OCI-LY3 (cell line): ENCODE measurements around the gene LARGE1.

Experiments used
- H2AFZ ChIP-seq: fragments of 200-600, 300-600 bp; shearing (Covaris generic); 2 replicates; pipeline ENCODE4 v1.6.0; 2014; ENCODE audit warnings: antibody characterized with exemption, low read depth, low read length
- H3K27ac ChIP-seq: fragments of 200-600, 300-600 bp; sonication (generic); 2 replicates; pipeline ENCODE4 v1.5.1; 2014; ENCODE audit warnings: mild to moderate bottlenecking, low read length, moderate library complexity, mixed read lengths
- H3K27me3 ChIP-seq: fragments of 200-600, 300-600 bp; sonication (generic); 2 replicates; pipeline ENCODE4 v1.6.1; 2014; ENCODE audit warnings: low read depth, low read length, mixed read lengths
- H3K36me3 ChIP-seq: fragments of 200-600, 300-600 bp; sonication (generic); replicated peaks from 2 replicates; pipeline ENCODE3; 2014; ENCODE audit warnings: low read depth, low read length, mixed read lengths
- H3K4me1 ChIP-seq: fragments of 300-600, 200-600 bp; sonication (generic); 2 replicates; pipeline ENCODE4 v1.6.1; 2014; ENCODE audit warnings: low read length, mixed read lengths
- H3K4me2 ChIP-seq: fragments of 200-600, 300-600 bp; sonication (generic); 2 replicates; pipeline ENCODE4 v1.6.1; 2014; ENCODE audit warnings: low read length, mixed read lengths
- H3K4me3 ChIP-seq: fragments of 300-600, 200-600 bp; sonication (generic); 2 replicates; pipeline ENCODE4 v1.5.1; 2014; ENCODE audit warnings: antibody characterized with exemption, mild to moderate bottlenecking, low read length, moderate library complexity
- H3K79me2 ChIP-seq: fragments of 300-600, 200-600 bp; shearing (Covaris generic); 2 replicates; pipeline ENCODE4 v1.6.1; 2014; ENCODE audit warnings: mild to moderate bottlenecking, low read length, mixed read lengths
- H3K9ac ChIP-seq: fragments of 300-600, 200-600 bp; shearing (Covaris generic); 2 replicates; pipeline ENCODE4 v1.6.0; 2014; ENCODE audit warnings: mild to moderate bottlenecking, low read length, moderate library complexity
- H3K9me3 ChIP-seq: fragments of 200-600, 300-600 bp; shearing (Covaris generic); 2 replicates; pipeline ENCODE4 v1.6.1; 2014; ENCODE audit warnings: low read length, mixed read lengths; ENCODE audit not compliant: insufficient read depth
- H4K20me1 ChIP-seq: fragments of 200-600, 300-600 bp; sonication (generic); 2 replicates; pipeline ENCODE4 v1.6.1; 2016; ENCODE audit warnings: low read length, mixed read lengths; ENCODE audit not compliant: insufficient read depth
- CTCF ChIP-seq: fragments of 200-600, 300-600 bp; sonication (generic); IDR thresholded peaks from 2 replicates; pipeline ENCODE4 v1.5.1; 2014; ENCODE audit warnings: antibody characterized with exemption, low read length, low read depth
- EZH2phosphoT487 ChIP-seq: fragments of 200-600 bp; shearing (Covaris generic); IDR thresholded peaks from 2 replicates; pipeline ENCODE4 v1.6.1; 2018; ENCODE audit warnings: antibody characterized with exemption, mixed run types, low read depth

Gene LARGE1

GRCh38 chr22:33851821-33852384, 68.4 kb downstream of the LARGE1 start:
- Histone ChIP-seq H3K27ac (no peak overlapping the region), H3K9me3 (no peaks in the 10 kb centered on the region), H3K36me3 (no peaks in the 10 kb centered on the region), H2AFZ (no peak overlapping the region), H3K4me2 (no peak overlapping the region), H4K20me1 (peaks cover 13% of the 10 kb centered on the region; the same call in 1 of the 2 replicates), H3K79me2 (peaks cover 53% of the 10 kb centered on the region), H3K9ac (no peak overlapping the region), H3K27me3 (no peaks in the 10 kb centered on the region), H3K4me1 (peaks cover 26% of the 10 kb centered on the region), H3K4me3 (no peak overlapping the region)
- TF ChIP-seq CTCF: no peak
- no peak for TF ChIP-seq EZH2phosphoT487

DNA sequence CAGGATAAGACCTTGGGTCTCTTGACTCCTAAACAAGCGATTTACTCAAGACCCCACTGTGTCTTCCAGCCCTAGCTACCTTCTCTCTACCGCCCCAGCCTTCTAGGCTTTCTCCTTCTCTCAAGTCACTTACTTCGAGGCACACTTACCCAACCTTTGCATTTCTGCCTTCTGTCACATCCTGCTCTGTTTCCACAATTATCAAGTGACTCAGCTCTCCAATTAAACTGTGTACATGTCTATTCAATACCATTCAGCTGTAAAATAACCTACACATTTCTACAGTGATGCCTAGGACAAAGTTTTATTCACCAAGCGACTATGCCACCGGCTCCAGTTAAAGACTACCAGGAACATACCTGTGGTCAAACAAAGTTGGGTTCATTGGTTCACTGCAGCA, 69.0 kb downstream of the LARGE1 start:
- H3K4me2 ChIP-seq: no peak overlapping the region
- H3K36me3 ChIP-seq: no peaks in the 10 kb centered on the region
- H3K4me1 ChIP-seq: peaks cover 26% of the 10 kb centered on the region
- no peak overlapping the region for H3K4me3 ChIP-seq
- H3K79me2 ChIP-seq: peaks cover 53% of the 10 kb centered on the region
- no peaks in the 10 kb centered on the region for H3K9me3 ChIP-seq
- no peak overlapping the region for H3K27ac ChIP-seq
- H2AFZ ChIP-seq: no peak overlapping the region
- TF ChIP-seq EZH2phosphoT487: no peak
- TF ChIP-seq CTCF: no peak
- no peaks in the 10 kb centered on the region for H3K27me3 ChIP-seq
- H3K9ac ChIP-seq: no peak overlapping the region
- peaks cover 13% of the 10 kb centered on the region; the same call in 1 of the 2 replicates for H4K20me1 ChIP-seq

- H3K4me3 ChIP-seq: no peak overlapping the region
- no peaks in the 10 kb centered on the region for H3K9me3 ChIP-seq
- peaks cover 50% of the 10 kb centered on the region for H3K79me2 ChIP-seq
- no peak overlapping the region for H2AFZ ChIP-seq
- H3K4me2 ChIP-seq: no peak overlapping the region
- TF ChIP-seq EZH2phosphoT487 (no peak), CTCF (no peak)
- no peak overlapping the region for H3K27ac ChIP-seq
- no peaks in the 10 kb centered on the region for H3K36me3 ChIP-seq
- H3K9ac ChIP-seq: no peak overlapping the region
- no peaks in the 10 kb centered on the region for H3K27me3 ChIP-seq
- peaks cover 13% of the 10 kb centered on the region; the same call in 1 of the 2 replicates for H4K20me1 ChIP-seq
- H3K4me1 ChIP-seq: peaks cover 26% of the 10 kb centered on the region
Observed at GRCh38 chr22:33850724-33851123, 69.6 kb downstream of the LARGE1 start.

- H3K9me3 ChIP-seq: no peaks in the 10 kb centered on the region
- peaks cover 45% of the 10 kb centered on the region for H3K79me2 ChIP-seq
- no peaks in the 10 kb centered on the region for H3K36me3 ChIP-seq
- H4K20me1 ChIP-seq: peaks cover 13% of the 10 kb centered on the region; the same call in 1 of the 2 replicates
- peaks cover 26% of the 10 kb centered on the region for H3K4me1 ChIP-seq
- TF ChIP-seq EZH2phosphoT487 (no peak), CTCF (no peak)
- H3K4me3 ChIP-seq: no peak overlapping the region
- no peak overlapping the region for H2AFZ ChIP-seq
- H3K9ac ChIP-seq: no peak overlapping the region
- H3K27me3 ChIP-seq: no peaks in the 10 kb centered on the region
- no peak overlapping the region for H3K27ac ChIP-seq
- no peak overlapping the region for H3K4me2 ChIP-seq
Observed at GRCh38 chr22:33850193-33850592, 70.1 kb downstream of the LARGE1 start.
